CD1c-positive myeloid dendritic cell (primary cell): ENCODE measurements around the gene WNT10A.
A peak's percentile ranks its signal among the peaks of the same experiment; 100 is the strongest.

Source experiments
- DNase-seq: peaks from one replicate; pipeline ENCODE4 v3.0.0-alpha.2; 2016; ENCODE audit errors: extremely low spot score

WNT10A gene

DNA sequence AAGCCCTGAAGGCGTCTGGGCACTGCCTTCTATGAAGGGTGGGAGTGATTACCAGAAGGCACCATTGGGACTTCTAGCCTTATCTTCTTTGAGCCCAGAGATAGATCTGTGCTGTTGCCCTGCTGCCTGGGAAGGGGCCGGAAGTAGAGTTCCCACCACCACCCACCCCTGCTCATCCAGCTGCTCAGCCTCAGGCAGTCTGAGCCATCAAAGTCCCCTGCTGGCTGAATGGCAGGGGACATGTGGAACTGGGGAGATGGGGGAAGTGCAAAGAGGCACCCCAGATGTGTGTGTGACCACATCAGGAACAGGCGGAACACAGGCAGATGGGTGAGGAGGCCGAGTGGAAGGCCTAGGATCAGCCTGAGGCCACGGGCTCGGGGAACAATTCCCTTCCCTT is 3.3 kb upstream of the WNT10A start:
- DNase-seq = no peak

GRCh38 chr2:218877891-218878290 is 2.8 kb upstream of the WNT10A start:
- no peak for DNase-seq

DNA sequence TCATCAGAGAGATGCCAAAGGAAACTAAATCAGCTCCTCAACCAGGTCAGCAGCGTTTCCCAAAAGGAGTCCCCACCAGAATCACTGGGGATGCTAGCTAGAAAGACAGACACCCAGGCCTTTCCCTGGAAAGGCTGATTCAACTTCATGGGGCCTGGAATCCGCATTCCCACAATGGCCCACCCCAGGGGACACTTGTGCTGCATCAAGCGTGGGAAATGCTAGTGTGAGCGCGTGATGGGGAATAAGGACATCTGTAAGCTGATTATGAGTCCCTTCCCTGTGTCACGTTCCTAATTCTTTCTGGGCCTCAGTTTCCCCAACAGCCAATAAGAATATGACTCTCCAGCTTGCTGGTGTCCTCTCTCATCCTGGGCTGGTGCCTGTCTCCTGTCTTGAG is 2.2 kb upstream of the WNT10A start:
- no peak for DNase-seq

DNA sequence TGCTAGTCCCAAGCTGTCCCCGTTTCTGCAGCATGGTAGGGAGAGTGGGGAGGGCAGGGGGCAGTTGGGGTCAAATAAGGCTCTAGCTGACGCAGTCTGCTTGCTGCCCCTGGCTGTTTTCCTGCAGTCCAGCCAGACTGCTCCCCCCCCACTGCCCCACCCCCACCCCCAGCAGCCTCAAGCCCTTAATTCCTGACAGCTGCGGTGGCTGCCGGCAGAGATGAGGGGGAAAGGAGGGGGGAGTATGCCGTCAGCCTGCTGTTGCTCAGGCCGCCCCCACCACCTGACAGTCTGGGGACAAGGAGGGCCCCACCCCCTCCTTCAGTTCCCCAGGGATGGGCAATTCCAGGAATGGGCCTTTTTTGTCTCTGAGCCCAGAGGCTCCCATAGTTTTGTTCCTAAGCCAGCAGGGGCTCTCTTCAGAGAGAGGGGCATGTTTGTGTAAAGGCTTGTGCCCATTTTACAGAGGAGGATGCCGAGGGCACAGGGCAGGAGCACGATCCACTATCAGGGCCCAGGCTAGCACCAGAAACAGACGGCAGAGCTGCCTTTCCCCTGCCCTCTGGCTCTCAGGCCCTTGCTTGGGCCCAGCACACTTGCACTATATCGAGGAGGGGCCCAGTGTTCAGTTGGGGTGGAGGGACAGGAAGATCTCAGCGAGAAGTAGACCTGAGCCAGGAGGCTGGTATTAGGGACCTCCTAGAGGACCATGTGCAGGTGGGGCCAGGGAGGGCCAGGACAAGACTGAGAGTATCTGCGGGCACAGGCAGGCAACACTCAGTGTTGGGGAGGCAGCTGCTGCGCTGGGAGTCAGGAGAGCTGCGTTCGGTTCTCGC is 1.5 kb upstream of the WNT10A start:
- DNase-seq = no peak

DNA sequence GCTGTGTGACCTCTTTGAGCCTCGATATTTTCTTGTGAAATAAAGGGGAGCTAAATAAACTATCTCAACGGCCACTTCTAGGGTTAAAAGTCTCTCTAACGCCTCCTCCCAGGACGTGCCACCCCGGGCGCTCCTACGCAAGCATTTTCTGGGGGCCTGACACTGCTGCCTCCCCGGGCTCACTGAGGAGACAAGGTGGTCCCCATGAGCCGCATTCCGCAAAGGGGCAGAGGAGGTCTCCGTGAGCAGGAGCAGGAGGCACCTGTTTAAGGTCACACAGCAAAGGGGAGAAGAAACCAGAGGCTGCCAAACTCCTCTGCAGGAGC is 913 bp upstream of the WNT10A start:
- DNase-seq = no peak

DNA sequence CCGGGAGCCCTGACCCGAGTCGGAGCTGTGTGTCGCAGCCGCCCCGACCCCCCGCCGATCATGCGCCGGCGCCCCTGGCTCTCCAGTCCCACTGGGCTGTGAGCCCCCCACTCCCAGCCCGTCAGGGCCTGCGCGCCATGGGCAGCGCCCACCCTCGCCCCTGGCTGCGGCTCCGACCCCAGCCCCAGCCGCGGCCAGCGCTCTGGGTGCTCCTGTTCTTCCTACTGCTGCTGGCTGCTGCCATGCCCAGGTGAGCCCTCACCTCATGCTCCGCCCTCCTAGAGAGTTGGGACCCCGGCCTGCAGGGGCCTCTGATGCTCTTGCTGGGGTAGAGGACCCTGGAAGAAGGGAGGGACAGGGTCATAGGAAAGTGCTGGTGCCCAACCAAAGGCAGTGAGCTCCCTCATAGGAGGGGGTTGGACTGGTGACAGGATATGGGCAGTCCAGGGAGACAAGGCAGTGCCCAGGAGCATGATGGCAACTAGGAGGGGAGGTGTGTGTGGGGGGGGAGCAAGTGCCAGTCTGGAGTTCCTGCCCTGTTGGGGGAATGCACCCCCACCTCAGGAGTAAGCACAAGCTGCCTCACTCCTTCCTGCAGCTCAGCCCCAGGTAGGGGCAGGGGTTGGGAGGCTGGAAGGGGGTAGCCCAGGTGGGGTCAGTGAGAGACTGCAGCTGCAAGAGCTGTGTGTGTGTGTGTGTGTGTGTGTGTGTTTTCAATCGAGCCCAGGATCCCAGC is 375 bp downstream of the WNT10A start:
- DNase-seq = no peak

DNA sequence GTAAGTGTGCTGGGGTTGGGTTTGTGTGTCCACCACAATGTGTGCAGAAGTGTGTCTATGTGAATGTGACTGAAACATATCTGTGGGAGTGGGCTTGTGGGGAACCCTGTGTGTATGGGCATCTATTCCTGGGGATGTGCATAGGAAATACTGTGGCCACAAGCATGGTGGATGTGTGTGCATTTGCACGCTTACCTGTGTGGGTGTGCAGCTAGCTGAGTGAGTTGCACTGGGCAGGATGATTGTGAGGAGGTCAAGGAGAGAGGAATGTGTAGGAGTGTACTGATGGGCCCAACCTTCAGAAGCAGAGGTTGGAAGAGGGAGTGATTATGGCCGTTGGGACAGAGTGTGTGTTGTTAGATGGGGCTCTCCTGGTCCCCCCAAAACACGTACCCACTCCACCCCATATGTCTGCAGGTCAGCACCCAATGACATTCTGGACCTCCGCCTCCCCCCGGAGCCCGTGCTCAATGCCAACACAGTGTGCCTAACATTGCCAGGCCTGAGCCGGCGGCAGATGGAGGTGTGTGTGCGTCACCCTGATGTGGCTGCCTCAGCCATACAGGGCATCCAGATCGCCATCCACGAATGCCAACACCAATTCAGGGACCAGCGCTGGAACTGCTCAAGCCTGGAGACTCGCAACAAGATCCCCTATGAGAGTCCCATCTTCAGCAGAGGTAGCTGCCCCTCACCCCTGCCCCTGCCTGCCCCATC is 1.2 kb downstream of the WNT10A start:
- no peak for DNase-seq

- no peak for DNase-seq
Measured at GRCh38 chr2:218882461-218882816, 1.8 kb downstream of the WNT10A start.

GRCh38 chr2:218882866-218883366 is 2.3 kb downstream of the WNT10A start:
- no peak for DNase-seq

DNA sequence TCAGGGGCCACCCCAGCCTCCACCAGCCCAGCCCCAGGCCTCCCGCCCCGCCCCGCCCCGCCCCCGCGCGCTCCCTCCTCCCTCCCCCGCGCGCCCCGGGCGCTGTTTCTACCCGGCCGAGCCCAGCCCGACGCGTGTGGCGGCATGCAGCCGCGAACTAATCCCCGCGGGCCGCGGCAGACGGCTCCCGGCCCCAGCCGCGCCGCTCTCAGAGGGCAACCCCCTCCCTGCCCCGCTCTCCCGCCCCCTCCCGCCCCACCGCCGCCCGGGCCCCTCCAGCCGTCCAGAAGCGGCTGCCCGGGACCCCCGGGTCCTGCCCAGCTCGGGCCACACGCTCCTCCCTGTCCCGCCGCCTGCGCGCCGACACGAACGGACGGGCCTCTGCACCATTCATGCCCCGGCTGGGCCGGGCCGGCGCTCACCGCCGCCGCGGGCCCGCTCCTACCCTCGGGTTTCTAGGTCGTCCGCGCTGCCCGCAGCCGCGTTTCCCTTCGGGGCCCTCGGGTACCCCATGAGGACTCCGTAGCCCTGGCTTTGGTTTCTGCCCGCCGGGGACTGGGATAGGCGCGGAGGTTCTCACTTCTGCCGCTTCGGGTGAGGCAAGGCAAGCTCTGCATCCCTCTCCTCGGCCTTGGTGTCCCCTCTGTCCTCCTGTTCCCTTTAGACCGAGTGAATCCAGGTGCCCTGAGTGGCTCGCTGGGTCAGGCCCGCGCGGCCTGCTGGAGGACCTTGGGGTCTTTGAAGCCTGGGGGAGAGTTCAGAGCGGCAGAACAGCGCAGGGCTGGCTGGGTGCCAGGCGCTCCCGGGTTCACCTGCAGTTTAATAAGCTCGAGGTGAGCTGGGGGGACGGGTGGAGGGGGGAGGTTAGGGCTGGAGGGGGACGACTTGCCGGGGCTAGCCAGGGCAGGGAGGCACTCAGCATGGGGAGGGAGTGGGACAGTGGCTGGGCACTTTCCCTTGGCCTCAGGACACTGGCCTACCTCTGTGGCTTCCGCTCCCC is 3.1 kb downstream of the WNT10A start:
- DNase-seq = no peak

GRCh38 chr2:218884519-218884918 is 3.9 kb downstream of the WNT10A start:
- no peak for DNase-seq

GRCh38 chr2:218885981-218886947 is 5.6 kb downstream of the WNT10A start:
- DNase-seq = no peak

DNA sequence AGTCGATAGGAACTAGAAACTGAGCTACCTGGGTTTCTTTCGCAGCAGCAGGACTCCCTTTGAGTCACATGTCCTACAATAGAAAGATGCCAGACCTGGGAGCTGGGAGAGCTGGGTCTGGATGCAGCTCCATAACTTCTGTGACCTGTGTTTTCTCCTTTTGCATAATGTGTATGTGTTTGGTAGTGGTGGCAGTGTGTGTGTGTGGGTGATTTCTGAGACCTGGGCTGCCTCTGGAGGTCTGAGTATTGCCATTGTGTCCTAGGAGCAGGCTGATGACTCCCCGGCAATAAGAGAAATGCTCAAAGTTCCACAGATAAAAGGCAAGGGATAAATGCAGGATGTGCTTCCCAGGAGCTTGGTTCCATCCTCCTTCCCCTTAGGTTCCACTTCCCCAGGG is 6.4 kb downstream of the WNT10A start:
- no peak for DNase-seq

DNA sequence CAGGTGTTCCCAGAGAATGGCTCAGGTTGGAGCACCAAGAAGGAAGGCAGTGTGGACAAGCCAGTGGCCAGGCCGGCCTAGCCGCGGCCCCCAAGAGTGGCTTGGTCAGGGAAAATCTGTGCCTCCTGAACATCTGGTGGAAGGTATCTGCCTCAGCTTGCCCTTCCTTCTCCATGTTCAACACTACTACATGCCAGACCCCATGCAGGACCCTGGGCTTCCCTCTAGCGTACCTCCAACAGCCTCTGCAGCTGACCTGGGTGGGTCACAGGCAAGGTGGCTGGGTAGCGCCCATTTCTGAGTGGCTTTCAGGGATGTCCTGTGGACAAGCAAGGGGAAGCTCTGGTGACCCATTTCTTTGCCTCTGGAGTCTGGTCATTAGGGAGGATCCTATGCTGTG is 7.7 kb downstream of the WNT10A start:
- DNase-seq = no peak

- no peak for DNase-seq
Measured at GRCh38 chr2:218889937-218890336, 9.3 kb downstream of the WNT10A start.

DNA sequence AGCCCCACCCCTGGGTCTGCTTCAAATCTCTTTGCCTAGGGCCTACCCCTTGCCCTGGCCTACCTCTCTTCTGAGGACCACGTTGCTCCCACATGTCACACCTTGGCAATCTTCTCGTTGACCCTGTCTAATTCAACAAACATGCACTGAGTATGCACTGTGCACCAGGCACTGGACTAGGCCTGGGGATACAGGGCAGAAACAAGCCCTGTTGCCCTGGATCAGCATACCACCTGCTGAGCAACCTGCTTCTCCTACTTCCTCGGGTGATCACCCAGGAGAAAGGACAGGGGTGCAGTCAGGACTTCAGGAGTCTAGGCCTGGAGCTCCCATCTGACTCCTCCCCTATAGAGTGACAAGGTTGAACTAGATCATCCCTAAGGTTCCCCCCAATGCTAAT is 9.7 kb downstream of the WNT10A start:
- DNase-seq = no peak

GRCh38 chr2:218891275-218892135 is 10.9 kb downstream of the WNT10A start:
- DNase-seq = no peak

DNA sequence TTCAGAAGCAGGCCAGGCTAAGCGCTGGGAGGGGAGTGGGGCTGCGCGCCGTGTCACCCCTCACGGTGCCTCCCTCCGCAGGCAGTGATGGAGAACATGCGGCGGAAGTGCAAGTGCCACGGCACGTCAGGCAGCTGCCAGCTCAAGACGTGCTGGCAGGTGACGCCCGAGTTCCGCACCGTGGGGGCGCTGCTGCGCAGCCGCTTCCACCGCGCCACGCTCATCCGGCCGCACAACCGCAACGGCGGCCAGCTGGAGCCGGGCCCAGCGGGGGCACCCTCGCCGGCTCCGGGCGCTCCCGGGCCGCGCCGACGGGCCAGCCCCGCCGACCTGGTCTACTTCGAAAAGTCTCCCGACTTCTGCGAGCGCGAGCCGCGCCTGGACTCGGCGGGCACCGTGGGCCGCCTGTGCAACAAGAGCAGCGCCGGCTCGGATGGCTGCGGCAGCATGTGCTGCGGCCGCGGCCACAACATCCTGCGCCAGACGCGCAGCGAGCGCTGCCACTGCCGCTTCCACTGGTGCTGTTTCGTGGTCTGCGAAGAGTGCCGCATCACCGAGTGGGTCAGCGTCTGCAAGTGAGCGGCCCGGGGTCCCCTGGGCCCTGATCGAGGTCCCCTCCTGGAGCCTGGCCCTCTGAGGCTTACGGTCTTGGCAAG is 12.2 kb downstream of the WNT10A start:
- DNase-seq = peak; percentile 84
